Prostate gland (tissue), 2 donors: Measurements from ENCODE around the gene ULK4. TPM values are rescaled to one million over a fixed set of nuclear protein-coding genes. Genes with fewer than 3 reads are reported as not detected.

Source experiments
- DNase-seq: peaks from one replicate; pipeline ENCODE4 v3.0.0-alpha.2; 2019; ENCODE audit warnings: low spot score
- H3K27ac ChIP-seq, 2 donors: fragments of 200-600 bp; sonication (generic); 2 replicates each; pipeline ENCODE4 v1.5.1; 2017 to 2019
- H3K27me3 ChIP-seq: fragments of 200-600 bp; sonication (generic); replicated peaks from 2 replicates; pipeline ENCODE4 v1.5.1; 2019; ENCODE audit not compliant: insufficient read depth
- H3K36me3 ChIP-seq, 2 donors: fragments of 200-600 bp; sonication (generic); 1 replicate in 1 of 2; 2 replicates in 1 of 2; pipeline versions ENCODE4 v1.5.1 to v1.8.1; 2017 to 2019
- H3K4me1 ChIP-seq: fragments of 200-600 bp; sonication (generic); replicated peaks from 2 replicates; pipeline ENCODE4 v1.5.1; 2019
- H3K4me3 ChIP-seq, 2 donors: fragments of 200-600 bp; sonication (generic); 2 replicates each; pipeline ENCODE4 v1.5.1; 2017 to 2019
- H3K9me3 ChIP-seq: fragments of 200-600 bp; sonication (generic); 2 replicates; pipeline ENCODE4 v1.5.1; 2017
- CTCF ChIP-seq, 4 experiments: fragments of 200-600 bp in 2 of 4; fragments of 450-650 bp in 2 of 4; sonication (generic) in 2 of 4; IDR thresholded peaks; 1 replicate in 3 of 4; 2 replicates in 1 of 4; pipeline ENCODE4 v1.5.1; 2016 to 2019; ENCODE audit warnings: antibody characterized with exemption in 4 of 4, mild to moderate bottlenecking in 2 of 4, moderate library complexity in 2 of 4
- POLR2A ChIP-seq: fragments of 450-650 bp; IDR thresholded peaks from one replicate; pipeline ENCODE4 v1.6.1; 2016; ENCODE audit warnings: antibody characterized with exemption, mild to moderate bottlenecking
- POLR2AphosphoS5 ChIP-seq: sonication (generic); formaldehyde crosslinking; IDR thresholded peaks from one replicate; pipeline ENCODE4 v1.6.1; 2017; ENCODE audit warnings: antibody characterized with exemption
- WGBS: methylation state at CpG from one replicate; pipeline ENCODE4 v1.1.5; 2018; 5-methylcytosine and 5-hydroxymethylcytosine counted together
- intact Hi-C: fragments of 100-400 bp; cut with DNase I; formaldehyde crosslinking; loops from one replicate; pipeline ENCODE4 v1.14.2; 2022
- total RNA-seq, 2 donors: library from RNA; depleted of rRNA; stranded (reverse); fragments of >200 nt; gene quantifications; one replicate each; pipeline ENCODE4 v1.1.0, GENCODE V29; 2016

The ULK4 gene
- total RNA-seq, 2 donors from 2014 or later: 23.1 to 33.7 TPM

GRCh38 chr3:41940393-41940792 is 21.5 kb downstream of the ULK4 start:
- intact Hi-C loops: no loop called here
- Histone ChIP-seq H3K4me1 (no peaks in the 10 kb centered on the region), H3K27me3 (no peaks in the 10 kb centered on the region), H3K36me3 (no peaks in the 10 kb centered on the region), H3K9me3 (no peaks in the 10 kb centered on the region), H3K27ac (no peak overlapping the region), H3K4me3 (no peak overlapping the region)
- no peak for DNase-seq
- TF ChIP-seq CTCF (IDR thresholded peaks at IDR 0.05): no peak
- TF ChIP-seq POLR2A: no peak
- no peak for TF ChIP-seq POLR2AphosphoS5

- Histone ChIP-seq H3K4me3 (no peak overlapping the region), H3K27ac (no peak overlapping the region), H3K27me3 (no peaks in the 10 kb centered on the region), H3K9me3 (no peaks in the 10 kb centered on the region), H3K36me3 (no peaks in the 10 kb centered on the region), H3K4me1 (no peaks in the 10 kb centered on the region)
- DNase-seq: no peak
- no peak for TF ChIP-seq POLR2AphosphoS5
- TF ChIP-seq CTCF (IDR thresholded peaks at IDR 0.05): no peak
- TF ChIP-seq POLR2A: no peak
- intact Hi-C loops: no loop called here
- 97% methylated on average over 1 of the region's 1 CpG for WGBS
Observed at GRCh38 chr3:41936384-41936783, 25.5 kb downstream of the ULK4 start.

GRCh38 chr3:41933154-41933676 is 28.7 kb downstream of the ULK4 start:
- H3K27ac ChIP-seq: no peak overlapping the region
- intact Hi-C loops: no loop called here
- no peaks in the 10 kb centered on the region for H3K36me3 ChIP-seq
- no peak overlapping the region for H3K4me3 ChIP-seq
- DNase-seq: peak; percentile 60
- TF ChIP-seq POLR2AphosphoS5: peak; percentile 65
- no peak for TF ChIP-seq POLR2A
- TF ChIP-seq CTCF (IDR thresholded peaks at IDR 0.05): no peak
- H3K27me3 ChIP-seq: no peaks in the 10 kb centered on the region
- 13% methylated on average over 3 of the region's 3 CpGs for WGBS
- no peaks in the 10 kb centered on the region for H3K4me1 ChIP-seq
- no peaks in the 10 kb centered on the region for H3K9me3 ChIP-seq

- intact Hi-C loops: no loop called here
- TF ChIP-seq CTCF (IDR thresholded peaks at IDR 0.05) (no peak), POLR2AphosphoS5 (peak; percentile 51), POLR2A (no peak)
Observed at GRCh38 chr3:41932464-41932863, 29.4 kb downstream of the ULK4 start.

GRCh38 chr3:41920406-41920965 is 41.4 kb downstream of the ULK4 start:
- H3K9me3 ChIP-seq: no peaks in the 10 kb centered on the region
- no peak overlapping the region for H3K4me3 ChIP-seq
- 83% methylated on average over 5 of the region's 5 CpGs for WGBS
- DNase-seq: no peak
- no peak overlapping the region for H3K27ac ChIP-seq
- intact Hi-C loops: no loop called here
- no peaks in the 10 kb centered on the region for H3K4me1 ChIP-seq
- no peaks in the 10 kb centered on the region for H3K36me3 ChIP-seq
- no peaks in the 10 kb centered on the region for H3K27me3 ChIP-seq
- TF ChIP-seq POLR2A (no peak), POLR2AphosphoS5 (no peak), CTCF (IDR thresholded peaks at IDR 0.05) (no peak)

More at GRCh38 chr3:41932464-41932863, 29.4 kb downstream of the ULK4 start:
- H3K4me1 ChIP-seq: no peaks in the 10 kb centered on the region
- WGBS: 22% methylated on average over 2 of the region's 2 CpGs
- H3K27me3 ChIP-seq: no peaks in the 10 kb centered on the region
- H3K4me3 ChIP-seq: no peak overlapping the region
- no peaks in the 10 kb centered on the region for H3K9me3 ChIP-seq
- no peak overlapping the region for H3K27ac ChIP-seq
- H3K36me3 ChIP-seq: no peaks in the 10 kb centered on the region
- DNase-seq: peak; percentile 20
